HG02973 (cell line): ENCODE measurements around the gene UTF1.
"Not testable (repeated sequence)": the region's sequence is repeated elsewhere in the genome, so short reads cannot be mapped to it uniquely, and the experiment has no call there.

Source experiments
- ATAC-seq: cut with Tn5 transposase; IDR thresholded peaks from one replicate; pipeline ENCODE4 v1.9.1; 2021; ENCODE audit warnings: moderate library complexity; ENCODE audit not compliant: unreplicated experiment

Gene UTF1

DNA sequence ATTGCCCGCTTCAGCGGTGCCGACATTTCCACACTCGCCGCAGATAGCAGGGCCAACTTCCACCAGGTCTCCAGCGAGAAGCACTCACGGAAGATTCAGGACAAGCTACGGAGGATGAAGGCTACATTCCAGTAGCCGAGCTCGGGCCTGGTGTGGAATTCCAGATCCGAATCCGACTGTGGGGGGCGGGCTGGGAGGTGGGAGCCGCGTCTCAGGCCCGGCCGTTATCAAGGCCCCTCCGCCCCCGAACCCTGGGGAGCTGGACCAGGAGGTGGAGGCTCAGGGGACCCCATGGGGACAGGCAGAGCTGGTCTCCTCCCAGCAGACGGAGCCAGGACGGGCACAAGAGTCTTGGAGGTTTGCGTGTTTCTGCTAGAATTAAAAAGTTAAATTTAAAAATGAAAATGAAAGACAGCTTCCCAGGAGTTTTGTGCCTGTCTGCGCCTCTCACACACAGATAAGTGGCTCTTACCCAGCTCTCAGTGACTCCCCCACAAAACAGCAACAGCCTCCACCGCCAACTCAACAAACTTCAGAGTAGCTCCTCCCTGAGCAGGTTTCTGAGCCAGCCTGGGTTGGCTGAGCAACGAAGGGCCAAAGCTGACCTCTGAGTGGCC is 5.2 kb upstream of the UTF1 start:
- no peak for ATAC-seq

DNA sequence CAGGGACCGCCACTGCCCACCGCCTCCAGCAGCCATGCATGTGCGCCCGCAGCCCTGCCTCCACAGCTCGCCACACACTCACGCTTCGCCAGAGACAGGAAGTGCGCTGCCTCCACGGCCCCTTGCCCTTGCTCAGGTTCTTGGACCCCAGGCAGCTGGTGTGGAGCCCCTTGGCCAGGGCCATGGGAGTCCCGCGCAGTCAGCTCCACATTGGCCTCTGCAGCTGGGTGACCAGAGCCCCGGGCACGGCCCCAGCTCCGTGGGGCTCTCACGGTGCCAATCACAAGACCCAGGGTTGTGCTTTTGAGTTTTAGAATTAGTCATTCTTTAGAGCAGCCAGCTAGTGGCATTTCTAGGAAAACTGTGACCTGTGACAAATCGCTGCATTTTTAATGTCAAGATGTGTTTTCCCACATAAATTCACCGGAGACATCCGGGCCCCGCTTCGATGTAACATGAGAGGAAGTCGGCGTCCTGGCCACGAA is 4.3 kb upstream of the UTF1 start:
- no peak for ATAC-seq

DNA sequence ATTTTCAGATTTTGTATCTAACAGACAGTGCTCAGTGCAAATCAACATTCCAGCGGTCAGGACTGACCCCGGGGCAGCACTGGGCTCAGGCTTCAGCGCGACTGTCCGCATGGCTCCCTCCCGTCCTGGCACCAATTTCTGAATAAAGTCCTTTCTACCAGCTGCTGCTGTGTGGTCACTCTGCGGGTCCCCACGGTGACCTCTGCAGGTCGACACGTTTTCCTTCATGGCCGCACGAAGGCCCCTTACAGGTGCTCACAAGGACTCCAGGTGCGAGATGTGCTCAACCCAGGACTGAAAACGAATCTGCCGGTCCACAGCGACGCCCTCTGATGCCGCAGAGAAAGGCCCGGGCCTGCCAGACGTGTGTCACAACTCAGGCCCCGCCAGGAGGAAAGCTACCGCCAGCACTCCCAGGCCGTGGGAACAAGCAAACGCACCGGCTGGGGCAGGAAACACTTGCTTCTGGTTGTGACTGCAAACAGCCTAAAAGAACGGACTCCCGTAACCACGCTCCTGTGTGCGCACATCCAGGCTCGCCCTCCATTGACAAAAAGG is 3.7 kb upstream of the UTF1 start:
- no peak for ATAC-seq

DNA sequence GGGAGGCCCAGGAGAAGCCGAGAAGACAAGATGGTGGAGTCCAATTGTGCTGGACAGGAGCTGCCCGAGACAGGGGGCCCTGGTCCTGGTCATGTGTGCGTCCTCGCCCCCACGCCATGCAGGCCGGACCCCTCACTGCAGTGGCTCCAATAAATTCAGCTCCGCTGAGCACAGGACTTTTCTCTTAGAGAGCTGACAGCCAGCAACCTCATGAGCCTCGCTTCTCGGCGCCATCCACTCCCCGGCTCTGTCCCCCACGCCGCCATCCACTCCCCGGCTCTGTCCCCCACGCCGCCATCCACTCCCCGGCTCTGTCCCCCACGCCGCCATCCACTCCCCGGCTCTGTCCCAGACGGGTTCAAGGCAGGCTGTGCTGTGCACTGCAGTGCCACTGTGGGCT is 2.8 kb upstream of the UTF1 start:
- no peak for ATAC-seq

DNA sequence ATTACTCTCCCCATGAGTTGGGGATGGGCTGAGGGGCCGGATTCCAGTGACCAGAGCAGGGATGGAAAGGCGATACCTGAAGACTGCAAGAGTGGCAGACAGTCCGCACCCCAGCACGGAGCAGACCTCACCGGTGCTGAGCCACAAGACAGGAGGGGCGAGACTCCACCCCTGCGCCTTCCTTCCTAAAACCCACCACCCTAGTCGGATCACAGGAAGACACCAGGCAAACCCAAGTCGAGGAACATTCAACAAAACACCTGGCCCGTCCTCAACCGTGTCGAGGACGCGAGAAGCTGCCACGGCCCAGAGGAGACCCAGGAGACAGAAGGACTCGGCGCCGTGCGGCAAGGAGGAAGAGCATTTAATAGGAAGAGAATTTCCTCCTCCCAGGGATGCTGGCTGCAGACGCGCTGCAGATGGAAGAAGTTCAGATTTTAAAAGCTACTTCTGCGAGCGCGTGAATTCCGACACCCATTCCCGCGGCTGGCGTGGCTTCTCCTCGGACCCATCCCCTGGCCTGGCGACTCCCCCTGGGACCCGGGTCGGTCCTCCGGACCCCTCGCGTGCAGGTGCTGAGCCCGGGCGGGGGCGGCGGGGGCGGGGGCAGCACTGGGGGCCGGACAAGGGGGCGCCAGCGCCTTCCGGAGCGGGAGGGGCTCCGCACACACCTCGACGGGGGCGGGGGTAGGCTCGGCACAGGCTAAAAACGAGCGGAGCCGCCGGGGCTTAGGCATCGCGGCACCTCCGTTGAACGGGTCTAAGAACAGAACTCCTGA is 563 bp upstream of the UTF1 start:
- ATAC-seq, result no peak

DNA sequence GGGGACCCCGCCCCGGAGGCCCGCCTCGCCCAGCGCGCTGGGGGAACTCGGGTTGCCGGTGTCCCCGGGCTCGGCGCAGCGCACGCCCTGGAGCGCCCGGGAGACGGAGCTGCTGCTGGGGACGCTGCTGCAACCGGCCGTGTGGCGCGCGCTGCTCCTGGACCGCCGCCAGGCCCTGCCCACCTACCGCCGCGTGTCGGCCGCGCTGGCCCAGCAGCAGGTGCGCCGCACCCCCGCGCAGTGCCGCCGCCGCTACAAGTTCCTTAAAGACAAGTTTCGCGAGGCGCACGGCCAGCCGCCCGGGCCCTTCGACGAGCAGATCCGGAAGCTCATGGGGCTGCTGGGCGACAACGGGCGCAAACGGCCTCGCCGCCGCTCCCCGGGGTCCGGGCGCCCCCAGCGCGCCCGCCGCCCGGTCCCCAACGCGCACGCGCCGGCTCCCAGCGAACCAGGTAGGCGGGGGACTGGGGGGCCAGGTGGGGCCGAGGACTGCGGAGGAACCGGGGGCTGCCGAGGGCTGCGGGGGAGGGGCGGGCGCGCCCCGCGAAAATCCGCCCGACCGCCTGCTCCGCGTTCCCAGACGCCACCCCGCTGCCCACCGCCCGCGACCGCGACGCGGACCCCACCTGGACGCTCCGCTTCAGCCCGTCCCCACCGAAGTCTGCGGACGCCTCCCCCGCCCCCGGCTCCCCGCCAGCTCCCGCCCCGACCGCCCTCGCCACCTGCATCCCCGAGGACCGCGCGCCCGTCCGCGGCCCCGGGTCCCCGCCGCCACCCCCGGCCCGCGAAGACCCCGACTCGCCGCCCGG is 574 bp downstream of the UTF1 start:
- no peak for ATAC-seq

DNA sequence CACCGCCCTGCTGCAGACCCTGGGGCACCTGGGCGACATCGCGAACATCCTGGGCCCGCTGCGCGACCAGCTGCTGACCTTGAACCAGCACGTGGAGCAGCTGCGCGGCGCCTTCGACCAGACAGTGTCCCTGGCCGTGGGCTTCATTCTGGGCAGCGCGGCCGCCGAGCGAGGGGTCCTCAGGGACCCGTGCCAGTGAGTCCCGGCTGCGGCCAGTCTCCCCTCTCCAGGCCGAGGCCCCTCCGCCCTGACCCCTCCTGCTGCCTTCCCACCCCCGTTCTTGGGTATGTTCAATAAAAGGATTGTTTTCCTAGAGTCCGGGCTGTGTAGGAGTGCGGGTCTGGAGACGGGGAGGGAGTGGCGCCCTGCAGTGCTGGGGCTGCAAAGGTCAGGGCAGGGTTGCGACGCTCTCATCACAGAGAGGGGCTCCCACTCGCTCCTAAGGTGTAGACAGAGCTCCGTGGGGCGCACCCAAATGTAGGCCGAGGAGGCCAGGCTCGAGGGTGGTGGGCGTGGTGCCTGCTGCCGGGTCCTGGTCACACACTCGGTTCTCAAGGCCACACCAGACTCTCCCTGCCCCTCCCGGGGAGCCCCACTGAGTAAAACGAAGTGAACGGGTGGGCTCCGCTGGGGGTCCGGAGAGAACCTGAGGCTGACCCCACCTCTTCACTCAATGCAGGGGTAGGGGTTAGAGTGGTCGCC is 1.4 kb downstream of the UTF1 start:
- no peak for ATAC-seq

DNA sequence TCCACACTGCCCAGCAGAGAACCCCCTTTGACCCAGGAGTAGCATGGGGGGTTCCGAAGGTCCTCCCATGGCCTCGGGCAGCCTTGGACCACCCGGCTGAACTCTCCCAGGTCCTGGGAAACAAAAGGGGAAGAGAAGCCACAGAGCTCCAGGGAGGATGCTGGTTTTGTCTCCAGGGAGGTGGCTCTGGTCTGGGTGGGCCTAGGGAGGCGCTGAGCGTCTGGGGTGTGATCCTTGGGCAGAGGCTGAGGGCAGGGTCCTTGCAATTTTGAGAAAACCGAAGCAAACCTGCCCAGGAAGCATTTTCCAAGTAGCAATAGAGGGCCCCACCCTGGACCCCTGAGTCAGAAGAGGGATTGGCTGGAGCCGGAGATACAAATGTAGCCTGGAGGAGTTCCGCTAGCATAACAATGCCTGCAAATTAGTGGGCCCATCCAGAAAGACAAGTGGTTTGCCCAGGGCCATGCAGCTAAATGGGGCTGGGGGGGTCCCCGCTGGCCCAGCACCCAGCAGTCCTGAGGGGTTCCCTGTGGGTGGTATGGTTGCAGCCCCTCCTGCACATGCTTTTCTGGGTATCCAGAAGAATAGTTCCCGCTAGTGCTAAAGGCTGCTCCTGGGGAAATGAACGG is 2.0 kb downstream of the UTF1 start:
- ATAC-seq, result no peak

DNA sequence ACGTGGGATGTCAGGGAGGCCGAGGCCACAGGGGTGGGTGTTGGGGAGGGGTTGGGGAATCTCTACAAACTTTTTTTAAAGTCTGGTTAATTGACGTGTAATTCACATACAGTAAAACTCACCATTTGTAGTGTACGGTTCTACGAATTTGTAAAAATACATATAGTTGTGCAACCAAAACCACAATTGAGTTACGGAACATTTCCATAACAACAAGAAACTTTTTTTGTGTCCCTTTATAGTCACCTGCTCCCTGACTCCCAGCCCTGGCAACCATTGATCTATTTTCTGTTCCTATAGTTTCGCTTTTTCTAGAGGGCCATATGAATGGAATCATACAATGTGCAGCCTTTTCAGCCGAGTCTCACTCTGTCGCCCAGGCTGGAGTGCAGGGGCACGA is 4.8 kb downstream of the UTF1 start:
- ATAC-seq, result not testable (repeated sequence)

DNA sequence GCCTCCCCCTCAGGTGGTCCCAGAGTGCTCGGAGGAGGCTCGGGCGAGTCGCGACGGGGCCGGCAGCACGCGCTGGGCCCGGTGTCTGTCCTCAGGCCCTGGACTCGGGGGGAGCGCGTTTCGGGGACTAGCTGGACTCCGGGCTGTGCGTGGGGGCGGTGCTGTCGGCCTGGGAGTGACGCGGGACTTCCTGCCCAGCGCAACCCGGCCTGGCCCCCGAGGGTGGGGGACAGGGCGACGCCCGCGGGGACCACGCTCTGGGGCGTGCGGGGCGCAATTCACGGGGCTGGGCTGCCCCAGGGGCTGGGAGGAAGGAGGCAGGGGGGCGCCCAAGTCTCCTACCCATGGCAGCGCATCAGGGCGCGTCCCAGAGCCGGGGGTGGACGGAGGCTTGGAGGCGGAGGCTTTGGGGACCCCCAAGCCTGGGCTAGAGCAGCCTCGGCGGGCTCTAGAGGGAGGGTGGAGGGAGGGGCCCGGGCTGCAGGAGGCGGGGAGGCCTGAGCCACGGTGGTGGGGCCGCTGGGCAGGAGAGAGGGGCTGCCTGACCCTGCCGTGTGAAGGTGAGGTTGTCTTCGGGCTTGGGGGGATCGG is 5.3 kb downstream of the UTF1 start:
- ATAC-seq, result no peak

DNA sequence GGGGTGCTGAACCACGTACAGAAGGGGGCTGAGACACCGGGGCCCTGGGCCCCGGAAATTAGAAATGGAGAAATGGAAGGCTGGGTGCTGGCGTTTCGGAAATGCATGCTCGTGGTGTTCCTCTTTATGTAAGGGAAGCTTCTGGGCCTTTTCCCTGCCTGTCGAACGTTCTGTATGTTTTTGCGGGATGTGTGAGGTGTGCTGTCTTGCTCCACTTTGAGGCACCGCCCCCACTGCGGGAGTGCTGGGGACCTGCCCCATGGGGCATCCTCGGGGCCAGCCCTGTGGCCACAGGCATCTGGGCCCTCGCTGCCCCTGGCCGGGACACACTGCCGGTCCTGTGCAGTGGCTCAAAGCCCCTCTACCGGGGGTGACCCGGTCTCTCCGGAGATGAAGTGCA is 5.9 kb downstream of the UTF1 start:
- no peak for ATAC-seq

DNA sequence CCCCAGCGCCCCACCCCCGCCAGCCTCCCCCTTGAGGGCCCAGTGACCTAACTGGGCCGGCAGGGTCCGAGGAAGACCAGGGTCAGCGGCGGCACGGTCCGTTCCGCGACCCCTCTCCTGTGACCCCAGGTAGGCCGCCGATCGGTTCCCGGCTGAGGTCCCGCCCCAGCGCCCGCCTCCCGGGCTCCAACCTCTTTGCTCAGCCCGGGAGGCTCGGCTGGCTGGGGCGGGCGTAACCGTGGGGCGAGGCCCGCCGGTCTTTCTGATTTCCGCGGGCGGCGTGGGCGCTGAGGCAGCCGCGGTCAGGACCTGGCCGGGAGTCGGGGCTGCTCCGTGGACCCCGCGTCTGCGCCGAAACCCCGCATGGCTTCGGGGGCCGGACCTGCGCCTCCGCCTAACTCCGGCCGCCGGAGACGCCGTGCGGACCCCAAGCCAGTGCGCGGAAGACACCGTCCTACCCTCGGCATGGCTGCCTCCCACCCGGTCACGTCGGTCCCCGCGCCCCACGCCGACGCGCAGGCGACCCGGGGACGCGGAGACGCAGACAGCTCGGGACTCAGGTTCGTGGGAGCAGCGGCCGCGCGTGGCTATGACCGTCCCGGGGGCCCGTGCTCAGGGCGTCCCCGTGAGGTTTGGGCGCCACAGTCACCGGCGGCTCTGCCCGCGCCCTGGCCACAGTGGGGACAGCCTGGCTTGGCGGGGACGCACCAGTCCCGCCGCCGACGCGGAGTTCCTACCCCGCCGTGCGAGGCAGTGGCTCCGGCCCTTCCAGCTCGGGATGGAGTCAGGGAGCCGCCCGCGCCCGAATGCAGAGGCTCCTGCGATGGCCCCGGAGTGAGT is 6.6 kb downstream of the UTF1 start:
- no peak for ATAC-seq

DNA sequence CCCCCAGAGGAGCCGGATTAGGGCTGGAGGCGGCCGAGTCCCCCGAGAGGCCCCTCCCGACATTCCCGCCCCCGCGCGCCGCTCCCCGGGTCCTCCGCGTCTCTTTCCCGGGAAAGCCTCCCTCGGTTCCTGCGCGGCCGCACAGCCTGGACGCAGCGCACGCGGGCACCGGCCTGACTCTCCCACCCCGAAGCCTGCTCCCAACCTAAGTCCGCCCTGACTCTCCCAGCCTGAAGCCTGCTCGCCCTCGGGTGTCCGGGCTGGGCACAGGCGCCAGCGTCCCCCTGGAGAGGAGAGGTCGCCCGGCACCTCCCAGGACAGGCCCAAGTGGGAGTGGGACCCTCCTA is 7.2 kb downstream of the UTF1 start:
- ATAC-seq, result no peak

DNA sequence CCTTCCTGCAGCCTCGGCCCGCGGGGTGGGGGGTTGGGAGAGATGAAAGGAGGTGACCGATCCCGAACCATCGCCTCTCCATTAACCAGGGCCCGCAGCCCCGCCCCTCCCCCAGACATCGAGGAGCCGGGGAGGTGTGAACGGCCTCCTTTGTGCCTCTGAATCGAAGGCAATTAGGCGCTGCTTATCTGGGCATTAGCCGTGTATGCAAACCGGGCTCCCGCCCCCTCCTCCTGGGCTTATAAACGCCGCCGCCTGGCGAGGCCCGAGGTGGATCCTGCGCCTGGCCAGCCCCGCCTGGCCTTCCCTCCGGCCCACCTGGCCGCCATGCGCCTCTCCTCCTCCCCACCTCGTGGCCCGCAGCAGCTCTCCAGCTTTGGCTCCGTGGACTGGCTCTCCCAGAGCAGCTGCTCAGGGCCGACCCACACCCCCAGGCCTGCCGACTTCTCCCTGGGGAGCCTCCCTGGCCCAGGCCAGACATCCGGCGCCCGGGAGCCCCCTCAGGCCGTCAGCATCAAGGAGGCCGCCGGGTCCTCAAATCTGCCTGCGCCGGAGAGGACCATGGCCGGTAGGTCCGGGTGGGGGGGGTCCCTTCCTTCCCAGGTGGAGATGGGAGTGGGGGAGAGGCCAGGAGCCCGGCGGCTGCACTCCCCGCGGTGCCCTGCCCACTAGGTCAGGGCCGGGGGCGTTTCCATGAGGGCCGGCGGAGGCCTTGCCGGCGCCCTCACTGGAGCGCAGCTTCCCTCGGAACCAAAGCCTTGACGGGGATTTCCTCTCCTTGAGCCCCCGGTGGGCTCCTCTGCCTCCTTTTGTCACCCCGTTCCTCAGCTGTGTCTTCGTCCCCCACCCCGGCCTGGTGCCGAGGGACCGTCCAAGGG is 7.8 kb downstream of the UTF1 start, which contains the start of gene VENTX:
TSS of gene VENTX (plus strand) at position 268 of the 878 bp plus-strand sequence. CDS start at position 328, 60 bp downstream.
- no peak for ATAC-seq

DNA sequence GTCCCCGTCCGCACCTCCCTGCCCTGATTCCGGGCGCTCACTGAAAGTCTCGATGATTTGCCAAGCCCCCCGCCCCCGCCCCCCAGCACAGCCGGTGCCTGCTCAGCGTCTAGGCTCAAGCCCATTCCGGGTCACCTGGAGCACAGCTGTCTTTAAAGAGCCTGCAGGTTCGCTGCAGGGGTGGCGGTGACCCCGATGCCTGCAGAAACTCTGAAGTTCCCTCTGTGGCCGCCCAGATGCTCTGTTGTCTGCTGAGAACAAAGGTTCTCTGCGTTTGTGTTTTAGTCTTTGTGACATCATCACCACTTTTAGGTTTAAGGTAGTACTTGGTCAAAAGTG is 8.4 kb downstream of the UTF1 start:
- no peak for ATAC-seq

DNA sequence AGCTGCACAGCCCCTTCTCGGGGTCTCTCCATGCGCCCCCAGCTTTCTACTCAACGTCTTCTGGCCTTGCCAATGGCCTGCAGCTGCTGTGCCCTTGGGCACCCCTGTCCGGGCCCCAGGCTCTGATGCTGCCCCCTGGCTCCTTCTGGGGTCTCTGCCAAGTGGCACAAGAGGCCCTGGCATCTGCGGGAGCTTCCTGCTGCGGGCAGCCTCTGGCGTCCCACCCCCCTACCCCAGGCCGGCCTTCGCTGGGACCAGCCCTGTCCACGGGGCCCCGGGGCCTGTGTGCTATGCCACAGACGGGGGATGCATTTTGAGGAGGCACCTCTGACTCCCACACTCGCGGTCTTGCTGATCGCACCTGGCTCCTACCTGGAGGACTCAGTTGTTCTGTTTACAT is 10.0 kb downstream of the UTF1 start:
- ATAC-seq, result no peak

DNA sequence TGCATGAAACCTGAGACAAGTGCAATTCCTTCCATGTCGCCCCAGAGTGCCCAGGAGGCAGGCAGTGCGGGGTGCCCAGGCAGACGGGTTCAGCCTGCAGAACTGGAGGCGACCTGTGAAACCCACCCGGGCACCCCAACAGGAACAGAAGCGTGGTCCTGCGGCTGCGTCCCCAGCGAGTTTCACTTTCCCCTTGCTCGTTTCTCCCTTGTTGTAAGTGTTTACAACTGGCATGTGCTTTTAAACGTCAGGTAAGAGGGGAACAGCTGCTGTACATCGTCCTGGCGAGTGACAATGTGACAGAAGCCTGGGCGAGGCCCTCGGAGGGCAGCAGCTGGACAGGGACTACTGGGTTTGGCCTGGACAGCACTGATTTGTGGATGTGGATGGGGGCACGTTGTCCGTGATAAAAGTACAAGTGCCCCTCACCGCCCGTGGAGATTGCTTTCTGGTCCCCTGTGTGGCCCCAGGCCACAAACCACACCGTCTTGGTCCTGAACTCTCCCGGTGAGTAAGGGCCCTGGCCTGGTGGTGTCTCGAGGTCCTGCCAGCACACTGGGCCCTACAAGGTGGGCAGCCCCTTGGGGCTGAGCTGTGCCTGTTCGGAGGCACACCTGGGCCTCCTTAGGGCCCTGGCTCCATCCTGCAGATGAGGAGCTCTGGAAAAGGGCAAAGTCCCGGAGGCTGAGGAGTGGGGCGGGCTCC is 11.6 kb downstream of the UTF1 start:
- ATAC-seq, result no peak
